ENCODE results near the gene KRT17. TPM values are rescaled to one million over a fixed set of nuclear protein-coding genes. Genes with fewer than 3 reads are reported as not detected.
"Not testable (repeated sequence)": the region's sequence is repeated elsewhere in the genome, so short reads cannot be mapped to it uniquely, and the experiment has no call there.

KRT17 gene
- total RNA-seq, 1 donor from 2014 or later: not detected

- Histone ChIP-seq H3K4me3 (no peak overlapping the region), H3K9me3 (replicated peaks) (no peaks in the 10 kb centered on the region), H3K27me3 (ENCODE audit: low read depth) (peaks cover 81% of the 10 kb centered on the region), H3K4me1 (no peaks in the 10 kb centered on the region), H3K27ac (replicated peaks) (no peak overlapping the region), H3K36me3 (no peaks in the 10 kb centered on the region)
- TF ChIP-seq CTCF (IDR thresholded peaks at IDR 0.05; ENCODE audit: borderline replicate concordance): no peak
- intact Hi-C loops (cut with micrococcal nuclease): no loop called here
- DNase-seq: no peak
Observed at GRCh38 chr17:41592601-41593305, 31.6 kb downstream of the KRT17 start.

DNA sequence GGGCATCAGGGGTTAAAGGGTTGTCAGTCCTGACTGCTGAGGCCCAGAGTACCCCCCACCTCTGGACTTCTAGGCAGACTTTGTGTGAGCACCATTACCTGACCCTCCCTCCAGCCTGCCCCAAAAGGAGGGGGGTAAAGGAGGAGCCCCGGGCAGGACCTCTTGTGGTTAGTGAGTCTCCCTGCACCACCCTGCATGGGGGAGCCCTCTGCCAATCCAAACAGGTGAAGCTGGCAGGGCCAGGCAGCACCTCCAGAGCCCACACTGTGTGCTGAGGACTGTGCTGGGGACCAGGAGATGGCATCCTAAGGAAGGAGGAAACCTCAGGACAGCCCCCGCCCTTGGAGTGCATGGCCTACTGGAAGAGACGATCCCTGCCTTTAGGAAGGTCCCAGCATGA, 35.1 kb downstream of the KRT17 start:
- DNase-seq: no peak
- H3K4me1 ChIP-seq: no peaks in the 10 kb centered on the region
- H3K9me3 ChIP-seq (replicated peaks): no peaks in the 10 kb centered on the region
- intact Hi-C loops (cut with micrococcal nuclease): no loop called here
- no peak for TF ChIP-seq CTCF (IDR thresholded peaks at IDR 0.05; ENCODE audit: borderline replicate concordance)
- no peak overlapping the region for H3K4me3 ChIP-seq
- H3K27me3 ChIP-seq (ENCODE audit: low read depth): peaks cover 65% of the 10 kb centered on the region
- H3K27ac ChIP-seq (replicated peaks): no peak overlapping the region
- no peaks in the 10 kb centered on the region for H3K36me3 ChIP-seq

DNA sequence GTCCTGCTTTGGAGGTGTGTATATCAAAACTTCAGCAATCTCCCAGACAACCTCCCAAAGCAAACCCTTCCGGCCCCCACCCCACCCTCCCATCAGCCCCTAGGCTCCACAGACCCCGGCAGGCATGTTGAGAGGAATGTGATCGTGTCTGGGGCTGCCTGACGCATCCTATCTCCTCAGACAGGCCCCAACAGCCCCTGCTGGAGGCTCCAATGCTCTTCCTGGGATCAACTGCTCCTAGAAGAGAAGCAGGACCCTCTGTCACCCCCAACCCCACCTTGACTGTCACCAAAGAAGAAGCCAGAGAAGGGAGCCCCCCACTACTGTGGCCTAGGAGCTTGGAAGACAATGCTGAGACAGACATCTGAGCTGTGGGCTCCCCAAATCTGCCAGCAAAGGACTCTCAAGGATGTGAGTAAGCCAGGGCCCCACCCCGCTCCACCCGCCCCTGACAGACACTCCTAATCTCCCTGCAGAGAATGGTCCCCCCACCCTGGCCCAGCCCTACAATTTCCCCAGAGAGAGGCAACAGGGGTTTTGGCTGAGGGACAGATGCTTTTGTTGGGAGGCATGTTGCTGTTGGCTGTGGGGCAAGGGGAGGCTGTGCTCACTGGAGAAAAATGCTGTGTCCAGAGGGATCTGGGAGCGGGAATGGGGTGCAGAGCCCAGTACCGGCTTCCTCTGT, 36.1 kb downstream of the KRT17 start:
- Histone ChIP-seq H3K4me1 (no peaks in the 10 kb centered on the region), H3K4me3 (no peak overlapping the region), H3K9me3 (replicated peaks) (no peaks in the 10 kb centered on the region), H3K27ac (replicated peaks) (no peak overlapping the region), H3K27me3 (ENCODE audit: low read depth) (peaks cover 65% of the 10 kb centered on the region), H3K36me3 (no peaks in the 10 kb centered on the region)
- intact Hi-C loops (cut with micrococcal nuclease): no loop called here
- no peak for DNase-seq
- TF ChIP-seq CTCF (IDR thresholded peaks at IDR 0.05; ENCODE audit: borderline replicate concordance): no peak

DNA sequence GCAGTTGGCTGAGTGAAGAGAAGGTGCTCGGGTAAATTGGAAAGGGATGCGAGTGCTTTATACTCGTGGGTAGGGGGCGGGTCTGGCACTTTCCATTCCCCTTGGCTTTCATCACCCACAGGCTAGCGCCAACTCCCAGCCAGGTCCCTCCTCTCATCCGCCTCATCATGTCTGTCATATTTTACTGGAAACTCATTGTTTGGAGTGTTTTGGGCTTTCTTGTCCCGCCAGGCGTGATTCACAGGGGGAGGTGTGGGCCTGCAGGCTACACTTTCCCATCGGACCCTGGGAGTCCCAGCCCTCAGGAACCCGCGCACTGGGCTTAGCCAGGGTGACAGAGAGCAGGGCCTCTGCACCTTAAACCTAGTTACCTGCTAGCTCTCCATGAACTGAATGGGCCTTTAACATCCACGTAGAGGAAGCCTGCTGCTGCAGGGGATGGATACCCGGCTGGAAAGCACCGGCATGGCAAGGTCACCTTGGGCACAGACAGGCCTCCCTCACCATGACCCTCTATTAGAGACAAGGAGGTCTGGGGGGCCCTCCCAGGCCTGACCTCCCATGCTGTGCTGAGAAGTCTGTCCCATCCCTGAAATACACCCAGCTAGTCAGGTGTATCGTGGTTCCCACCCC, 37.4 kb downstream of the KRT17 start, which contains the start of gene KRT14:
TSS of gene KRT14 (minus strand) at position 33 of the 633 bp plus-strand sequence. CDS start 61 bp downstream, outside the sequence.
- DNase-seq: no peak
- Histone ChIP-seq H3K27ac (replicated peaks) (no peak within 1 kb of the TSS), H3K36me3 (no peaks in the 10 kb centered on the region), H3K4me1 (no peaks in the 10 kb centered on the region), H3K27me3 (ENCODE audit: low read depth) (peaks cover 65% of the 10 kb centered on the region), H3K9me3 (replicated peaks) (no peaks in the 10 kb centered on the region), H3K4me3 (no peak within 1 kb of the TSS)
- no peak for TF ChIP-seq CTCF (IDR thresholded peaks at IDR 0.05; ENCODE audit: borderline replicate concordance)
- intact Hi-C loops (cut with micrococcal nuclease): no loop called here

DNA sequence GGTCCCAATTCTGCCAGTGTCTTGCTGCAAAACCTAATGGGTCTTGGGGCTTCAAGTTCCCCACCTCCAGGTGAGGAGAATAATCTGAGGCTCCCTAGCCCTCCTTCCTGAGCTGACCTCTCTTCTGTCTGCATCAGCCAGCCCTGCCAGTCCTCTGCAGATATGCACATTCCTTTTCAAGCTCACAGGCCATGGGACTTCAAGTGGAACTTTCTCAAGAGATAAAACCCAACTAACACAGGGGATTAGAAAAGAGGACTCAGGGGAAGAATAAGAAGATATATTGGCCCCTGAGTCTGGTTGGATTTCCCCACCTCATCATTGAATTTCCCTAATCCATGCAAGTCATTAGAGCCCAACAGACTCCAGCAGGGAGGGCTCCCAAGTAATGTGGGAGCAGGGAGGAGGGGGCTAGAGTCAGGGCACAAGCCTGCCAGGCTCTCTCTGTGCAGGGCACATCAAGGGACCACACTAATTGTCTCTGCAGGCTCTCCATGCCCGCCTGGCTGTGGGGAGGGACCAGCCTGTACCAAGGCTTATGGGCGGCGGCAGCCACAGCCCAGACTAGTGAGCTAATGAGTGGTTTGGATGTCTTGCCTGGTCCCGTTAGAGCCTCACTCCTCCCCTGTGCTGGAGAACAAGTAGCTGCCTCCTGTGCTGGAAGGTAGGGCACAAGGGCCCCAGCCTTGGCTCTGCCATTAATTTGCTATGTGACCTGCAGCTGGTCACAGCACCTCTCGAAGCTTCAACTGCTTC, 38.9 kb downstream of the KRT17 start:
- no peaks in the 10 kb centered on the region for H3K9me3 ChIP-seq (replicated peaks)
- H3K27me3 ChIP-seq (ENCODE audit: low read depth): peaks cover 69% of the 10 kb centered on the region
- no peak overlapping the region for H3K27ac ChIP-seq (replicated peaks)
- TF ChIP-seq CTCF (IDR thresholded peaks at IDR 0.05; ENCODE audit: borderline replicate concordance): no peak
- intact Hi-C loops (cut with micrococcal nuclease): no loop called here
- no peaks in the 10 kb centered on the region for H3K36me3 ChIP-seq
- no peaks in the 10 kb centered on the region for H3K4me1 ChIP-seq
- no peak overlapping the region for H3K4me3 ChIP-seq
- DNase-seq: no peak

GRCh38 chr17:41584331-41584927, 39.9 kb downstream of the KRT17 start:
- DNase-seq; intact Hi-C loops (cut with micrococcal nuclease): not testable (repeated sequence)
- peaks cover 69% of the 10 kb centered on the region for H3K27me3 ChIP-seq (ENCODE audit: low read depth)

More at GRCh38 chr17:41584331-41584927, 39.9 kb downstream of the KRT17 start:
- H3K9me3 ChIP-seq (replicated peaks); H3K27ac ChIP-seq (replicated peaks); H3K36me3 ChIP-seq; H3K4me1 ChIP-seq; H3K4me3 ChIP-seq: not testable (repeated sequence)

Data from left ventricle myocardium inferior (tissue), 1 donor.